PC-9 (cell line): ENCODE results near the gene SPATA12. TPM values are rescaled to one million over a fixed set of nuclear protein-coding genes. Genes with fewer than 3 reads are reported as not detected.

ENCODE experiments used
- BruUV-seq: library from RNA; stranded (reverse); fragments of 400-500 nt; replicated peaks from 2 replicates; lab custom pipeline; 2021; lab: Mats Ljungman, UMichigan
- CTCF ChIA-PET: fragments of 300-600 bp; sonication (Branson Sonifier 250); formaldehyde crosslinking; loops from one replicate; lab custom pipeline; 2022; ENCODE audit warnings: antibody characterized with exemption; lab: Charles Lee
- POLR2A ChIA-PET: fragments of 300-600 bp; sonication (Branson Sonifier 250); formaldehyde crosslinking; loops from one replicate; lab custom pipeline; 2022; ENCODE audit warnings: antibody characterized with exemption; ENCODE audit not compliant: unreplicated experiment; lab: Charles Lee
- DNase-seq, 2 experiments: peaks; one replicate each; pipeline versions ENCODE4 v3.0.0 to v3.0.0-alpha.2; 2015 to 2022; ENCODE audit warnings: mixed read lengths in 1 of 2
- H2AFZ ChIP-seq: fragments of 200-600 bp; sonication (generic); 2 replicates; pipeline ENCODE4 v1.8.1; 2017; ENCODE audit warnings: antibody characterized with exemption
- H3F3A ChIP-seq: fragments of 200-600 bp; sonication (generic); 2 replicates; pipeline ENCODE4 v1.8.1; 2017; ENCODE audit warnings: antibody characterized with exemption, mild to moderate bottlenecking, low read depth; ENCODE audit not compliant: insufficient read depth
- H3K27ac ChIP-seq: fragments of 200-600 bp; sonication (generic); 2 replicates; pipeline ENCODE4 v1.6.1; 2016; ENCODE audit warnings: mixed run types
- H3K27me3 ChIP-seq: fragments of 200-600 bp; sonication (generic); 2 replicates; pipeline ENCODE4 v1.6.1; 2016; ENCODE audit warnings: low read depth, mixed run types; ENCODE audit not compliant: insufficient read depth
- H3K36me3 ChIP-seq: fragments of 200-600 bp; sonication (generic); 2 replicates; pipeline ENCODE4 v1.6.1; 2016; ENCODE audit warnings: low read depth, mixed run types
- H3K4me1 ChIP-seq: fragments of 200-600 bp; sonication (generic); replicated peaks from 2 replicates; pipeline ENCODE4 v1.6.1; 2016; ENCODE audit warnings: mixed run types; ENCODE audit not compliant: insufficient read depth
- H3K4me2 ChIP-seq: fragments of 200-600 bp; sonication (generic); 2 replicates; pipeline ENCODE4 v1.6.1; 2017; ENCODE audit warnings: mixed run types
- H3K4me3 ChIP-seq: fragments of 200-600 bp; sonication (generic); 2 replicates; pipeline ENCODE4 v1.6.1; 2016; ENCODE audit warnings: mixed run types
- H3K79me2 ChIP-seq: fragments of 200-600 bp; sonication (generic); 2 replicates; pipeline ENCODE4 v1.6.1; 2017; ENCODE audit warnings: low read depth, mixed run types
- H3K9me2 ChIP-seq: fragments of 200-600 bp; sonication (generic); 2 replicates; pipeline ENCODE4 v1.8.1; 2017; ENCODE audit warnings: mild to moderate bottlenecking; ENCODE audit not compliant: insufficient read depth
- H3K9me3 ChIP-seq: fragments of 200-600 bp; sonication (generic); 2 replicates; pipeline ENCODE4 v1.8.1; 2016; ENCODE audit warnings: low read depth; ENCODE audit not compliant: insufficient read depth
- H4K20me1 ChIP-seq: fragments of 200-600 bp; sonication (generic); 2 replicates; pipeline ENCODE4 v1.8.1; 2017; ENCODE audit not compliant: insufficient read depth
- EZH2 ChIP-seq: fragments of 200-600 bp; sonication (generic); IDR thresholded peaks from 2 replicates; pipeline ENCODE4 v1.8.0; 2017; ENCODE audit warnings: antibody characterized with exemption, low read depth
- intact Hi-C: fragments of 100-400 bp; cut with micrococcal nuclease; formaldehyde crosslinking; loops from one replicate; pipeline ENCODE4 v1.10.0; 2022; ENCODE audit not compliant: unreplicated experiment
- total RNA-seq: library from RNA; stranded (reverse); gene quantifications from 2 replicates; pipeline ENCODE4 v1.2.3, GENCODE V29; 2021
- TF ChIP-seq, protein P1 (sequence below): fragments of 200-600 bp; sonication (generic); conservative IDR thresholded peaks from 2 replicates; pipeline ENCODE4 v1.6.1; 2017; ENCODE audit warnings: mixed run types, antibody characterized with exemption, mild to moderate bottlenecking, moderate library complexity

SPATA12 gene
- total RNA-seq, 1 experiment from 2014 or later = 0.57 TPM

DNA sequence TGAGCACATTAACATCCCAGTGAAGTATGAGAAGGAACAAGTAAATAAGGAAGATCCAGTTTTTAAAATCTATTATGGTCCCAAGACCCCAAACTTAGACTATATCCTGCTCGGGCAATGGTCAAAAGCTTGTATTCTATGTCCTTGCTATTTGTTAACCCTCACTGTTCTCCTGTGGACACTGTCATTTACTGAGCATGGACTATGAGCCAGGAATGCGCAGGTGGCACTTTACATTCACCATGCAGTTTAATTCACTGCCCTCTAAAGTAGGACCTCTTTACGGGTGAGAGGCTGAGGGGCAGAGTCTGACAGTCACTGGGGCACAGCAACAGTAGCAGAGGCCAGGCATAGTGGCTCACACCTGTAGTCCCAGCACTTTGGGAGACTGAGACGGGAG, 28.6 kb downstream of the SPATA12 start:
- BruUV-seq = no TSS peak
- intact Hi-C loops = no loop called here

DNA sequence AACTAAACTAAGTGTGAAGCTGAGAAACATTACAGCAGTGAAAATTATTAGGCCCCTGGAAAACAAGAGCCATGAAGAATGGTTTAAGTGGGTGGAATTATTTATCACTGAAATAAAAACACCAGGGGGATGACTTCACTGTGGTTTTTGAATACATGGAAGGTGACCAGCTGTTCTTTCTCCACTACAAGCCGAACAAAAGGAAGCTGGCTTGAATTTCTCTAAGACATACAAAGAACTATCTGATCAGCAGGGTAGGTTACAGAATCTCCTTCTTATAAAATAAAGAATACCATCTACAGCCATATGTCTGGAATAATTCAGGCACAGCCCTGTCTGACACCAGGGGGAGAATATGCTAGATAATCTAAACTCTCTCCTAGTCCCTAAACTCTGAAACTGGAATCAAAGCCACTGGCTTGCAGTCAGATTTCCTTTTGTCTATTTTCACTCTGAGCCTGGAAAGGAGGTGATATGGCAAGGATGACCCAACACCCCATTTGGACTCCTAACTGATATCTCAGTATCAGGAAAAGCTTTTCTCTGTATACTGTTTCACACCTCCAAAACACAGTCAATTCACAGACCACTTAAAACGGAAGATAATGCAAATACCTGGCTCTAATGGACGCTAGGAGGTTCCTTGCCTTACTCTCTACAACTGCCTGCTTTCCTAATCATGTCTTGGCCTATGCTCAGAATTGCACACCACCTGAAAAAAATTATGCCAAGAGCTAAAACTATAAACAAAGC, 31.2 kb downstream of the SPATA12 start:
- Histone ChIP-seq H3K9me2 (no peaks in the 10 kb centered on the region), H3K9me3 (no peaks in the 10 kb centered on the region), H3K4me2 (no peak overlapping the region), H3K27me3 (no peaks in the 10 kb centered on the region), H2AFZ (no peak overlapping the region), H3K79me2 (no peaks in the 10 kb centered on the region), H3F3A (no peaks in the 10 kb centered on the region), H3K4me3 (no peak overlapping the region), H3K36me3 (no peaks in the 10 kb centered on the region), H3K27ac (no peak overlapping the region), H3K4me1 (no peaks in the 10 kb centered on the region), H4K20me1 (no peaks in the 10 kb centered on the region)
- BruUV-seq = no TSS peak
- DNase-seq = no peak
- no peak for TF ChIP-seq EZH2
- TF ChIP-seq, protein P1, sequence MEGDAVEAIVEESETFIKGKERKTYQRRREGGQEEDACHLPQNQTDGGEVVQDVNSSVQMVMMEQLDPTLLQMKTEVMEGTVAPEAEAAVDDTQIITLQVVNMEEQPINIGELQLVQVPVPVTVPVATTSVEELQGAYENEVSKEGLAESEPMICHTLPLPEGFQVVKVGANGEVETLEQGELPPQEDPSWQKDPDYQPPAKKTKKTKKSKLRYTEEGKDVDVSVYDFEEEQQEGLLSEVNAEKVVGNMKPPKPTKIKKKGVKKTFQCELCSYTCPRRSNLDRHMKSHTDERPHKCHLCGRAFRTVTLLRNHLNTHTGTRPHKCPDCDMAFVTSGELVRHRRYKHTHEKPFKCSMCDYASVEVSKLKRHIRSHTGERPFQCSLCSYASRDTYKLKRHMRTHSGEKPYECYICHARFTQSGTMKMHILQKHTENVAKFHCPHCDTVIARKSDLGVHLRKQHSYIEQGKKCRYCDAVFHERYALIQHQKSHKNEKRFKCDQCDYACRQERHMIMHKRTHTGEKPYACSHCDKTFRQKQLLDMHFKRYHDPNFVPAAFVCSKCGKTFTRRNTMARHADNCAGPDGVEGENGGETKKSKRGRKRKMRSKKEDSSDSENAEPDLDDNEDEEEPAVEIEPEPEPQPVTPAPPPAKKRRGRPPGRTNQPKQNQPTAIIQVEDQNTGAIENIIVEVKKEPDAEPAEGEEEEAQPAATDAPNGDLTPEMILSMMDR = no peak
- CTCF ChIA-PET = no interaction called here
- intact Hi-C loops = no loop called here
- POLR2A ChIA-PET = interaction anchor here (0.6 kb wide), 1 partner anchor 383 kb away, joined by 3 read pairs; no protein-coding TSS in a partner anchor

More for the DNA sequence above, 28.6 kb downstream of the SPATA12 start:
- peaks cover 11% of the 10 kb centered on the region for H3K4me1 ChIP-seq
- H3F3A ChIP-seq = peaks cover under 1% of the 10 kb centered on the region; the same call in 1 of the 2 replicates
- ChIA-PET CTCF (interaction anchor here (0.6 kb wide), 1 partner anchor 10 kb away, joined by 4 read pairs; no protein-coding TSS in a partner anchor), POLR2A (no interaction called here)
- H4K20me1 ChIP-seq = no peaks in the 10 kb centered on the region
- no peaks in the 10 kb centered on the region for H3K27me3 ChIP-seq
- H3K9me3 ChIP-seq = no peaks in the 10 kb centered on the region
- H2AFZ ChIP-seq = no peak overlapping the region
- no peak for TF ChIP-seq EZH2
- TF ChIP-seq, protein P1 = no peak
- no peak overlapping the region for H3K4me2 ChIP-seq
- H3K79me2 ChIP-seq = no peaks in the 10 kb centered on the region
- H3K27ac ChIP-seq = no peak overlapping the region
- no peak for DNase-seq
- H3K4me3 ChIP-seq = no peak overlapping the region
- H3K36me3 ChIP-seq = no peaks in the 10 kb centered on the region
- no peaks in the 10 kb centered on the region for H3K9me2 ChIP-seq

DNA sequence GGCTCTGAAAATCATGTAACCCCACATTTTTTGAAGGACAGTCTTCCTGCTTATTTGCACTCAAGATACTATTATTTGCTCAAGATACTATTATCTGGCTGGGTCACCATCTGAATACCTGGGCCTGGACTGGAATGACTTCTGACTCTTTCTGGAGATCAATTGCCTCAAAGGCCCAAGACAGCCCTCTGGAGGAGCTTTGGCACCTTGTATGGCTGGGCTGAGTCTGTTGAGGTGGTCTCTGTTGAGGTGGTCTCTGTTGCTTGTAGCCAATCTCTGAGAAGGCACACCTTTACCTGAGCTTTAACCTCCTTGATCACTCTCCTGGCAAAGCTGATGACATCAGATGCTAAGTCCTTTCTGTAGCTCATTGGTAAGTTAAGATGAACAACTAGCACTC, 33.0 kb downstream of the SPATA12 start:
- Histone ChIP-seq H2AFZ (no peak overlapping the region), H3K4me2 (no peak overlapping the region), H3F3A (peaks cover 3% of the 10 kb centered on the region; the same call in 1 of the 2 replicates), H3K36me3 (no peaks in the 10 kb centered on the region), H3K27ac (no peak overlapping the region), H4K20me1 (no peaks in the 10 kb centered on the region), H3K79me2 (no peaks in the 10 kb centered on the region), H3K9me3 (no peaks in the 10 kb centered on the region), H3K4me1 (peaks cover 5% of the 10 kb centered on the region), H3K4me3 (no peak overlapping the region), H3K27me3 (no peaks in the 10 kb centered on the region), H3K9me2 (no peaks in the 10 kb centered on the region)
- DNase-seq = no peak
- no TSS peak for BruUV-seq
- TF ChIP-seq EZH2 = no peak
- TF ChIP-seq, protein P1 = no peak
- intact Hi-C loops = no loop called here
- ChIA-PET POLR2A (no interaction called here), CTCF (interaction anchor here (0.6 kb wide), 2 partner anchors 87 to 498 kb away, joined by 3 to 4 read pairs; no protein-coding TSS in a partner anchor)
